Mucosa of descending colon (tissue), 3 donors: ENCODE results near the gene SAPCD1. TPM values are rescaled to one million over a fixed set of nuclear protein-coding genes. Genes with fewer than 3 reads are reported as not detected.

ENCODE experiments used
- ATAC-seq: fragments of 200-7000 bp; cut with Tn5 transposase; one replicate; pipeline ENCODE4 v1.9.1; 2020; ENCODE audit warnings: mild to moderate bottlenecking, moderate library complexity
- DNase-seq, 3 donors: peaks; one replicate each; pipeline ENCODE4 v3.0.0-alpha.2; 2020
- H3K36me3 ChIP-seq: fragments of 200-600 bp; one replicate; pipeline ENCODE4 v1.8.0; 2021; ENCODE audit warnings: low read depth, mild to moderate bottlenecking
- H3K4me1 ChIP-seq: fragments of 200-600 bp; one replicate; pipeline ENCODE4 v1.8.0; 2021; ENCODE audit warnings: low read depth, mild to moderate bottlenecking
- H3K4me3 ChIP-seq: fragments of 200-600 bp; one replicate; pipeline ENCODE4 v1.8.0; 2021; ENCODE audit warnings: mild to moderate bottlenecking
- H3K9me3 ChIP-seq: fragments of 200-600 bp; one replicate; pipeline ENCODE4 v1.8.0; 2021; ENCODE audit warnings: mild to moderate bottlenecking
- CTCF ChIP-seq: fragments of 200-600 bp; IDR thresholded peaks from one replicate; pipeline ENCODE4 v1.8.0; 2022; ENCODE audit warnings: antibody characterized with exemption, mild to moderate bottlenecking
- intact Hi-C, 2 donors: fragments of 100-400 bp; cut with DNase I in 1 of 2; cut with micrococcal nuclease in 1 of 2; formaldehyde crosslinking; loops; one replicate each; pipeline versions ENCODE4 v1.11.0 to v1.11.1; 2022; cut with DNase I, micrococcal nuclease
- total RNA-seq, 3 donors: library from RNA; stranded (reverse); fragmentation: NEBNext Ultra II Directional in 2 of 3; extraction: Animal tissue kit (Norgen Biotek cat#: 25700) in 2 of 3; gene quantifications; one replicate each; pipeline versions ENCODE4 v1.2.1 to v1.2.4, GENCODE V29; 2021 to 2023
- donor health status: DM: no; HTN: no; CAD: no; lungs with moderate emphysema.
- donor health status: DM: no; HTN: no; CAD: no.
- donor health status: DM: no; HTN: yes; CAD: no.

Gene SAPCD1
- total RNA-seq, 3 donors from 2014 or later: 2.5 to 9.6 (median 4.3) TPM

- no peaks in the 10 kb centered on the region for H3K9me3 ChIP-seq
- peaks cover 23% of the 10 kb centered on the region for H3K4me1 ChIP-seq
- ATAC-seq (no peak), DNase-seq (no peak)
- no peaks in the 10 kb centered on the region for H3K36me3 ChIP-seq
- intact Hi-C loops: no loop called here
- no peak for TF ChIP-seq CTCF
- H3K4me3 ChIP-seq: no peak within 1 kb of the TSS
Measured at GRCh38 chr6:31723245-31723979, 39.0 kb upstream of the SAPCD1 start, which contains the start of gene MPIG6B. Gene MPIG6B (plus strand): TSS chr6:31723373. CDS start chr6:31723384, 11 bp downstream.

GRCh38 chr6:31723980-31724691 lies 38.3 kb upstream of the SAPCD1 start:
- intact Hi-C loops: no loop called here
- DNase-seq: no peak
- no peak for TF ChIP-seq CTCF

GRCh38 chr6:31725502-31726350 lies 36.7 kb upstream of the SAPCD1 start:
- no peak for DNase-seq
- Histone ChIP-seq H3K4me1 (peaks cover 20% of the 10 kb centered on the region), H3K9me3 (no peaks in the 10 kb centered on the region), H3K4me3 (no peak overlapping the region), H3K36me3 (no peaks in the 10 kb centered on the region)
- intact Hi-C loops: no loop called here
- no peak for TF ChIP-seq CTCF
- ATAC-seq: no peak

More at GRCh38 chr6:31723980-31724691, 38.3 kb upstream of the SAPCD1 start:
- Histone ChIP-seq H3K4me1 (peaks cover 21% of the 10 kb centered on the region), H3K36me3 (no peaks in the 10 kb centered on the region), H3K4me3 (no peak overlapping the region), H3K9me3 (no peaks in the 10 kb centered on the region)
- ATAC-seq: no peak

GRCh38 chr6:31727034-31727716 lies 35.3 kb upstream of the SAPCD1 start:
- peaks cover 20% of the 10 kb centered on the region for H3K4me1 ChIP-seq
- peak in 2 of 3 donors; percentile 42 to 52 for DNase-seq
- no peak for TF ChIP-seq CTCF
- H3K36me3 ChIP-seq: no peaks in the 10 kb centered on the region
- peak; percentile 6 for ATAC-seq
- intact Hi-C loops: no loop called here
- no peaks in the 10 kb centered on the region for H3K9me3 ChIP-seq
- no peak overlapping the region for H3K4me3 ChIP-seq
